Activated T-helper 17 cell treated with anti-CD3 and anti-CD28 coated beads, Interleukin-2, amount 50 U/mL, for 72 hours (primary cell): ENCODE data around the gene MTERF4. TPM values are rescaled to one million over a fixed set of nuclear protein-coding genes. Genes with fewer than 3 reads are reported as not detected.

ENCODE experiments used
- ATAC-seq: fragments of 150-1000 bp; cut with Tn5 transposase; replicated peaks from 2 replicates; pipeline ENCODE4 v1.10.0; 2021; ENCODE audit warnings: mild to moderate bottlenecking, moderate library complexity
- H3K27ac Mint-ChIP-seq: one replicate; pipeline ENCODE4 v1.8.0; 2022; ENCODE audit warnings: mixed read lengths
- H3K27me3 Mint-ChIP-seq: one replicate; pipeline ENCODE4 v1.8.0; 2022; ENCODE audit warnings: mixed read lengths
- H3K36me3 Mint-ChIP-seq: one replicate; pipeline ENCODE4 v1.8.0; 2022; ENCODE audit warnings: low read depth, mild to moderate bottlenecking, mixed read lengths
- H3K4me1 Mint-ChIP-seq: one replicate; pipeline ENCODE4 v1.8.0; 2022; ENCODE audit warnings: mixed read lengths
- H3K4me3 Mint-ChIP-seq: one replicate; pipeline ENCODE4 v1.8.0; 2022; ENCODE audit warnings: mild to moderate bottlenecking, mixed read lengths
- H3K9me3 Mint-ChIP-seq: one replicate; pipeline ENCODE4 v1.8.0; 2022; ENCODE audit warnings: mixed read lengths
- total RNA-seq, 2 donors: library from RNA; stranded (reverse); gene quantifications; one replicate each; pipeline ENCODE4 v1.2.3, GENCODE V29; 2022

Gene MTERF4
- total RNA-seq, 2 donors from 2014 or later = 36.4 to 86.5 TPM

DNA sequence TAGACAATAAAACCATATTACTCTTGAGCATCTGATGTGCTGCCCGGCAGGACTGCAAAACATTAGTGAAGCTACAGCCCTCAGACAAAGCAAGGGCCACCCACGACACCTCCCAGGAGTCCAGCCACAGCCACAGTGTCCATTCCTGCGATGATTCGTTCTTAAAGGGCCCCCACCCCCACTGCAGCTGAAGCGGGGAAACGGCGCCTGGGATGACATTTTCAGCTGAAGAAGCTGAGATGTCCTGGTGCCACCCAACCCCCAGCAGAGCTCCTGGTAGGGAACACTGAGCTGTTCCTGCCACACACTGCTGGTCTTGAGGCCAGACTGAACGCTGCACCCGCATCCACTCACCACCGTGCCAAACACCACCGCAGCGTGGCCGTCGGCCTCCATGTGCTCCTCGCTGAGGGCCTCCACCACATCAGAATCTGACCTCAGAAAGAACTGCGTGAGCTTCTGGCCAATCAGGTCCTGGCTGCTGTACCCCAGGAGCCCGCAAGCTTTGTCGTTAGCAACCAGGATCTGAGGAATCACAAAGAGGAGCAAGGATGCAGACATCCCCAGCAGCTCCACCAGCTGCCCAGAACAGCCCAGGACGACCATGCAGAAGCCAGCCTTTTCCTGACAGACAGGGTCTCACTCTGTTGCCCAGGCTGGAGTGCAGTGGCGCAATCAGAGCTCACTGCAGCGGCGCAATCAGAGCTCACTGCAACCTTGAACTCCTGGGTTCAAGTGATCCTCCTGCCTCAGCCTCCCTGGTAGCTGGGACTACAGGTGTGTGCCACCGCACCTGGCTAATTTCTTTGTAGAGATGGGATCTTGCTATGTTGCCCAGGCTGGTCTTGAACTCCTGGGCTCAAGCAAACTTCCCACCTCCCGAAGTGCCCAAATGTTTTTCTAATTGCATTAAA lies 37.7 kb upstream of the MTERF4 start:
- Mint-ChIP-seq H3K27ac (no peak overlapping the region), H3K9me3 (no peaks in the 10 kb centered on the region), H3K4me1 (no peaks in the 10 kb centered on the region), H3K36me3 (peaks cover 61% of the 10 kb centered on the region), H3K4me3 (no peak overlapping the region), H3K27me3 (no peaks in the 10 kb centered on the region)
- ATAC-seq = no peak

DNA sequence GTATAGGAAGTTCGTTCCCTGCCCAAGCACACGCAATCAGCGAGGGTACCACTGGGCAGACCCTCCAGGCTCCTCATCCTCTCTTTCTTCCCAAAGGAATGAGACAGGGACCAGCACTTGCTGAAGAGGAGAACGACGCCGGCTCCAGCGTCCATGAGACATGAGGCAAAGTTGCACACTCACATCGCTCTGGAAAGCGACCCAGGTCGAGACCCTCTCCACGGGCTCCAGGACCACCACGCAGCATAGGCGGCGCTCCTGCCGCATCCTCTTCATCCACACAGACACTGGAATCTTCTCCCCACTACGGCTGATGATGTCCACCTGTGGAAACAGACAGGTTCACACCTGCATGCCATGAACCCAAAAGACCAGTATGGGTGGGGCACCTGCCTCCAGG lies 36.4 kb upstream of the MTERF4 start:
- Mint-ChIP-seq H3K9me3 (no peaks in the 10 kb centered on the region), H3K4me1 (no peaks in the 10 kb centered on the region), H3K36me3 (peaks cover 62% of the 10 kb centered on the region), H3K27me3 (no peaks in the 10 kb centered on the region), H3K27ac (no peak overlapping the region), H3K4me3 (no peak overlapping the region)
- ATAC-seq = no peak

GRCh38 chr2:241137276-241138190 lies 35.4 kb upstream of the MTERF4 start:
- no peak for ATAC-seq
- H3K36me3 Mint-ChIP-seq = peaks cover 70% of the 10 kb centered on the region

DNA sequence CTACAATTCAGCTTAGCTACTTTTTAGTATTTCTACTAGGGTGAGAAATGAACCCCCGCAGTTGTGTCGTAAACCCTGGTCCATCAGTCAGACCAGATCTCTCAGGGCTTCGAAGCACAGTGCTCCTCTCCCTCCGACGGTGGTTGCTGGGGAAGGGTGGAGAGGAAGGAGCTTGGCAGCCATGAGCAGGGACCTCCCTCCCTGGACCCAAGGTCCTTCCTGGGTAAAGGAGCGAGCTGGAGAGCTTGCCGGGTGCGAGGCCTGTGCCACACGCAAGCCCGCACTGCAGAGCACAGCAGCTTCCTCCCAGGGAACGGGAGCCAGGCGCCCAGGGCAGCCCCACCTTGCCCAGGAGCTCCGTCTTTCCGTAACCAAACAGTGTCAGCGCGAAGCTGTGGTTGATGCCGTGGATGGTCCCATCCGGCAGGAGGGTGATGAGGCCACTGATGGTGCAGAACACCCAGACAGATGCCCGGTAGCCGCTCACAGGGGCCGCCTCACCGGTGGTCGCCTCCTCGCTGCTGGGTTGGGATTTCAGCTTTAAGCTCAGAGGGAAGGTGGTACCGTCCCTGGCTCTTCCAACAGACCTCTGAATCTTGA lies 34.7 kb upstream of the MTERF4 start:
- Mint-ChIP-seq H3K9me3 (no peaks in the 10 kb centered on the region), H3K4me1 (no peaks in the 10 kb centered on the region), H3K27me3 (no peaks in the 10 kb centered on the region), H3K27ac (no peak overlapping the region), H3K36me3 (peaks cover 67% of the 10 kb centered on the region), H3K4me3 (no peak overlapping the region)
- ATAC-seq = no peak

More at GRCh38 chr2:241137276-241138190, 35.4 kb upstream of the MTERF4 start:
- Mint-ChIP-seq H3K4me3 (no peak overlapping the region), H3K27me3 (no peaks in the 10 kb centered on the region), H3K4me1 (no peaks in the 10 kb centered on the region), H3K9me3 (no peaks in the 10 kb centered on the region), H3K27ac (peak overlapping the region; percentile 28)

- peaks cover 62% of the 10 kb centered on the region for H3K36me3 Mint-ChIP-seq
- H3K27me3 Mint-ChIP-seq = no peaks in the 10 kb centered on the region
- H3K27ac Mint-ChIP-seq = no peak overlapping the region
- no peak overlapping the region for H3K4me3 Mint-ChIP-seq
- H3K4me1 Mint-ChIP-seq = no peaks in the 10 kb centered on the region
- H3K9me3 Mint-ChIP-seq = no peaks in the 10 kb centered on the region
- no peak for ATAC-seq
Observed at GRCh38 chr2:241136191-241136590, 34.1 kb upstream of the MTERF4 start.

DNA sequence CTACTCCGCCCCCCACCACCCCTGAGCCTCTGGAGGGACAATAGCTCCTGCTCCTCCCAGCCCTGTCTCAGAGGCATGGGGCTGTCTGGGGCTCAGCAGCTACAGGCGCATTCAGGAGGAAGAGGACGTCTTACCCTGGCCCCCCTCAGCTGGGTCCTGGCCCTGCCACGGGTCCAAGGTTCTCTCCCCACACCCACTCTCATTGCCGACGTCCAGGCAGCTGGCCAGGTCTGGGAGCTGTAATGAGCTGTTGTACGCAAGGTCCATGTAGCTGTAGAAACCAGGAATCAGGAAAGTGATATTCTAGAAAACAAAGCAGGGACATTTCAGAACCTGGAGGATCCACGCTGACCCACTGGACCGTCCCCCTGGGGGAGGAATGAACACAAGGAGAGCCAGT lies 33.6 kb upstream of the MTERF4 start:
- peaks cover 60% of the 10 kb centered on the region for H3K36me3 Mint-ChIP-seq
- H3K4me3 Mint-ChIP-seq = no peak overlapping the region
- ATAC-seq = no peak
- H3K4me1 Mint-ChIP-seq = peaks cover 1% of the 10 kb centered on the region
- no peaks in the 10 kb centered on the region for H3K27me3 Mint-ChIP-seq
- peak overlapping the region; percentile 48 for H3K27ac Mint-ChIP-seq
- no peaks in the 10 kb centered on the region for H3K9me3 Mint-ChIP-seq

DNA sequence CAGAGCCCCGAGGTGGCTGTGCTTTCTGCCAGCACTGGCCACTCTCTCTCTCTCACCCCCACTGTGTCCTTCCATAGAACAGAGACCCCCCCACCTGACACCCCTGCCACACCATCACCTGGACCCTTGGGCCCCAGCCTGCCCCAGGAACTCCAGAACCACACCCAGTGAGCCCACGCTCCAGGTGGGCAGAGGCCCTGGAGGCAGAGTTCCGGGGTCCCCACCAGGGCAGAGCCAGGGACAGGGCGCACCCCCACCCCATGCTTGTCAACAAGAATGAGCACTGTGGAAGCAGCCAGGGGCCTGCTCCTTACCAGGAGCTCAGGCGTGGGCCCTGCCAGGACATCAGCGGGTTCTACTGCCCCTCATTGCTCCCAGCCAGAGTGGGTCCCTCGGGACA lies 32.6 kb upstream of the MTERF4 start:
- H3K4me1 Mint-ChIP-seq = peaks cover 4% of the 10 kb centered on the region
- no peak overlapping the region for H3K27ac Mint-ChIP-seq
- ATAC-seq = no peak
- H3K27me3 Mint-ChIP-seq = no peaks in the 10 kb centered on the region
- H3K36me3 Mint-ChIP-seq = peaks cover 58% of the 10 kb centered on the region
- H3K4me3 Mint-ChIP-seq = no peak overlapping the region
- H3K9me3 Mint-ChIP-seq = no peaks in the 10 kb centered on the region

DNA sequence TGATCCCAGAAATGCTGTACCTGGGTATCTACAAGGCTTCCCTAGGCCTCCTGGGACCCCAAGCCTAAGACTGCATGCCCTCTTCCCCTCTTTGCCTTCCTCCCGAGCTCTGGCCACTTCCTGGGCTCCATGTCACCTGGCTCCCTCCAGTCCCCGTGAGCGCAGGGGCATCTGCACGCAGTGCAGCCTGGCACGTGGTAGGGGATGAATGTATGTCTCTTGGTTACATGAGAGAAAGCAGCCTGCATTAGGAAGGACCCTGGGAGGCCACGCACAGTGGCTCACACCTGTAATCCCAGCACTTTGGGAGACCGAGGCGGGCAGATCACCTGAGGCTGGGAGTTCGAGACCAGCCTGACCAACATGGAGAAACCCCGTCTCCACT lies 31.3 kb upstream of the MTERF4 start:
- Mint-ChIP-seq H3K4me1 (peaks cover 12% of the 10 kb centered on the region), H3K36me3 (peaks cover 45% of the 10 kb centered on the region), H3K27ac (peak overlapping the region; percentile 42), H3K4me3 (no peak overlapping the region), H3K27me3 (no peaks in the 10 kb centered on the region), H3K9me3 (no peaks in the 10 kb centered on the region)
- ATAC-seq = no peak

- Mint-ChIP-seq H3K4me3 (no peak overlapping the region), H3K27me3 (no peaks in the 10 kb centered on the region)
Observed at GRCh38 chr2:241132538-241133435, 30.7 kb upstream of the MTERF4 start.

DNA sequence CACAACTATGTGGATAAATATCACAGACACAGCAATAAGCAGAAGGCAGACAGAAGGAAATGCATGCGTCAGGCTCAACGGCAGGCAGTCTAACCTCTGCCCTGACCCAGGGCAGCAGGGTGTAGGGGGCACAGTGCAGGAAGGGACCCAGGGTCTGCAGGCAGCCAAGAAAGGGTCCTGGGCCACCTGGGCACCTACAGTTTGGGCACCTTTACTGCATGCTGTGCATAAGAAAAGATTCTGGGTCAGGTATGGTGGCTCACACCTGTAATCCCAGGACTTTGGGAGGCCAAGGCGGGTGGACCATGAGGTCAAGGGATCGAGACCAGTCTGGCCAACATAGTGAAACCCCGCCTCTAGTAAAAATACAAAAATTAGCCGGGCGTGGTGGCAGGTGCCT lies 29.4 kb upstream of the MTERF4 start:
- Mint-ChIP-seq H3K27ac (no peak overlapping the region), H3K27me3 (no peaks in the 10 kb centered on the region), H3K4me1 (peaks cover 24% of the 10 kb centered on the region), H3K36me3 (peaks cover 51% of the 10 kb centered on the region), H3K4me3 (no peak overlapping the region), H3K9me3 (no peaks in the 10 kb centered on the region)
- ATAC-seq = no peak

More at GRCh38 chr2:241132538-241133435, 30.7 kb upstream of the MTERF4 start:
- Mint-ChIP-seq H3K9me3 (no peaks in the 10 kb centered on the region), H3K27ac (peak overlapping the region; percentile 42), H3K4me1 (peaks cover 19% of the 10 kb centered on the region), H3K36me3 (peaks cover 45% of the 10 kb centered on the region)
- ATAC-seq = no peak

DNA sequence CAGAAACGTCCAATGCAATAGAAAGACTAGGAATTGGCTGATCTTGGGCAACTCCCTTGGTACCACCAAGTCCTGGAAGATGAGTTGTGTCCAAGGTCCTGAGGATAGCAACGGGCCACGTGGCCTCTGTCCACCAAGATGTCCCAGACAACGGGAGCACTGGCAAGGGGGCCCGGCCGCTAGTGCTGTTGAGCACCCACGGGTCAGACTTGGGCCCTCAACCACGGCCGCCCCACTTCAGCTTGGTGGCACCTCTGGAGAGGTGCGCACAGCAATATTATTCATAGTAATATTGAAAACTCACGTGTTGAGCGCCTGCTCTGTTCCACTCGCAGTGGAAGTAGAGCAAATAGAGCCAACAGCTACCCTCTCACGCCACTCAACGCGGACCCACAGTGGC lies 28.2 kb upstream of the MTERF4 start:
- Mint-ChIP-seq H3K4me1 (peaks cover 24% of the 10 kb centered on the region), H3K4me3 (no peak overlapping the region), H3K36me3 (peaks cover 46% of the 10 kb centered on the region), H3K27ac (no peak overlapping the region), H3K9me3 (no peaks in the 10 kb centered on the region), H3K27me3 (no peaks in the 10 kb centered on the region)
- no peak for ATAC-seq

DNA sequence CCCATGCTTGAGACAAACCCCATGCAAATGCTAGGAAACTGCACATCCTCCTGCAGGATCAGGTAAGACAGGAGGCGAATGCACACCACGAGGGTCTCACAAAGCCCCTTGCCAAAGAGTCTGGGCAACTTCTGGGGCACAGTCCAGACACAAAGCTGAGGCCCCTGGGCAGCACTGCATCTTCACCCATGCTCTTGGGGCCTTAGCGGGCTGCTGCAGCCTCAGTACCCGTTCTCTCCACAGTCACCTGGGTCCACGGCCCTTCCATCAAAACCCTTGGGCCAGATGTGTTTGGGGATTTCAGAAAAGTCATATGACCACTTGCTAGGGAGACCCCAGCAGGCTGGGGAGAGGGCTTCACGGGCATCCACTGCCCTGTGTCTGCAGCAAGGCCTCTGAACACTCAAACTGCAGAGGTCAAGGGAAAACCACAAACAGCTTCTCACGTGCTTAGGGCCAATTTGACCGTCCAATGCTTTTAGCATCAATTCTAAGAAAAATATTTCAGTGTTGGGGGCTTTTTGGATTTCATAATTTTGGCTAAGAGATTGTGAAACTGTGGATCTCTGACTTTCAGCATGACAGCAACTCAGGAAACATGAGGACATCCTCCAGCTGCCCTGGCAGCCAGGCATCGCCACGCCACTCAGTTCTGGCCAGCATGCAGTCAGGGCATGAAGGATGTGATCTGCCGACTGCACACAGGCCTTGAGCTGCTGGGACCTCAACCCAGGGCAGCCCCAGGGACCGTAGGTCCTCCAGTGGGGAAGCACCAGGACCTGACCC lies 27.2 kb upstream of the MTERF4 start:
- peak overlapping the region; percentile 99 for H3K27ac Mint-ChIP-seq
- peak overlapping the region; percentile 85 for H3K4me3 Mint-ChIP-seq
- H3K36me3 Mint-ChIP-seq = peaks cover 46% of the 10 kb centered on the region
- peaks cover 24% of the 10 kb centered on the region for H3K4me1 Mint-ChIP-seq
- no peaks in the 10 kb centered on the region for H3K9me3 Mint-ChIP-seq
- ATAC-seq = no peak
- no peaks in the 10 kb centered on the region for H3K27me3 Mint-ChIP-seq

DNA sequence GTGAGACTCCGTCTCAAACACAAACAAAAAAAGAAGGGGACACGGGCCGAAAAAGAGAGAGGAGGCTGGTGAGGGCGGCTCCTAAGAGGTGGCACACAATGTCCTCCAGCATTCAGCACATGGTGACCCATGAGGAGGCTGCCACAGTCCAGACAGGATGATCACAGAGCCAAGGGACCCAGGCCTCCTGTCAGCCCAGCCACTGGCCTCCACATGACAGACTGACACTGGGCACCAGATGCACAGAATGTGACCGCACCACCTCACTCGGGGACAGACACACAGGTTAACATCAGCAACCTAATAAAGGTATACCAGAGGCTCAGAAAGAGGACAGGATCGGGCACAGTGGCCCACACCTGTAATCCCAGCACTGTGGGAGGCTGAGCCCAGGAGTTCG lies 26.2 kb upstream of the MTERF4 start:
- peak overlapping the region; percentile 99 for H3K27ac Mint-ChIP-seq
- no peaks in the 10 kb centered on the region for H3K27me3 Mint-ChIP-seq
- H3K4me3 Mint-ChIP-seq = peak overlapping the region; percentile 85
- H3K4me1 Mint-ChIP-seq = peaks cover 24% of the 10 kb centered on the region
- peaks cover 51% of the 10 kb centered on the region for H3K36me3 Mint-ChIP-seq
- ATAC-seq = no peak
- H3K9me3 Mint-ChIP-seq = no peaks in the 10 kb centered on the region
